HCT116 (cell line): ENCODE data around the gene ZKSCAN2. TPM values are rescaled to one million over a fixed set of nuclear protein-coding genes. Genes with fewer than 3 reads are reported as not detected.

Experiments used
- ATAC-seq: fragments of 200-7000 bp; cut with Tn5 transposase; 2 replicates; pipeline ENCODE4 v1.9.1; 2020; ENCODE audit warnings: mild to moderate bottlenecking, moderate library complexity
- BruUV-seq: library from RNA; stranded (reverse); fragments of 400-500 nt; replicated peaks from 2 replicates; lab custom pipeline; 2021; lab: Mats Ljungman, UMichigan
- CTCF ChIA-PET: fragments of 300-600 bp; sonication (Branson Sonifier 250); formaldehyde crosslinking; loops from one replicate; lab custom pipeline; 2021; ENCODE audit warnings: antibody characterized with exemption; lab: Charles Lee
- POLR2A ChIA-PET: fragments of 300-600, 350-600 bp; sonication (Branson Sonifier 250); formaldehyde crosslinking; loops from one replicate; lab custom pipeline; 2021; ENCODE audit warnings: antibody characterized with exemption; lab: Charles Lee
- RAD21 ChIA-PET, 2 experiments: fragments of 300-600 bp; sonication (Branson Sonifier 250); formaldehyde crosslinking; loops; one replicate each; lab custom pipeline; 2023; ENCODE audit warnings: low total read pairs in 2 of 2; ENCODE audit not compliant: uncharacterized antibody in 2 of 2, unreplicated experiment in 2 of 2, low non-redundant PET in 1 of 2; lab: Charles Lee
- DNase-seq: peaks from one replicate; pipeline ENCODE4 v3.0.0-alpha.2; 2010; ENCODE audit warnings: low read depth, low spot score
- H2AFZ ChIP-seq: fragments of 200-600 bp; shearing (Covaris generic), sonication (generic); 2 replicates; pipeline ENCODE4 v1.6.1; 2017; ENCODE audit warnings: low read depth, mixed run types, mixed read lengths, antibody characterized with exemption, low read length; ENCODE audit not compliant: poor library complexity, severe bottlenecking
- H3K27ac ChIP-seq: 2 replicates; pipeline ENCODE4 v1.5.1; 2012; ENCODE audit warnings: low read depth, low read length
- H3K27me3 ChIP-seq: fragments of 200-600 bp; sonication (generic); 2 replicates; pipeline ENCODE4 v1.6.1; 2016; ENCODE audit warnings: mixed run types, low read length, mixed read lengths; ENCODE audit not compliant: insufficient read depth
- H3K36me3 ChIP-seq, 2 experiments: fragments of 200-500 bp in 1 of 2; fragments of 200-600 bp in 1 of 2; sonication (Bioruptor generic) in 1 of 2; sonication (generic) in 1 of 2; 2 replicates each; pipeline versions ENCODE4 v1.5.1 to v1.6.1; 2014 to 2016; ENCODE audit warnings: low read length in 2 of 2, inconsistent platforms in 1 of 2, mixed read lengths in 1 of 2, mixed run types in 1 of 2; ENCODE audit not compliant: insufficient read depth in 2 of 2, control insufficient read depth in 1 of 2
- H3K4me1 ChIP-seq, 2 experiments: fragments of 200-600 bp in 1 of 2; sonication (generic) in 1 of 2; 2 replicates each; pipeline versions ENCODE4 v1.5.1 to v1.6.1; 2012 to 2017; ENCODE audit warnings: low read length in 2 of 2, inconsistent platforms in 1 of 2, mild to moderate bottlenecking in 1 of 2, mixed read lengths in 1 of 2, mixed run types in 1 of 2, moderate library complexity in 1 of 2; ENCODE audit not compliant: insufficient read depth in 2 of 2, control insufficient read depth in 1 of 2
- H3K4me2 ChIP-seq: fragments of 200-600 bp; sonication (generic); 2 replicates; pipeline ENCODE4 v1.6.1; 2017; ENCODE audit warnings: mixed run types, low read length, mixed read lengths
- H3K4me3 ChIP-seq, 2 experiments: fragments of 200-600 bp in 1 of 2; sonication (generic) in 1 of 2; replicated peaks in 1 of 2; 2 replicates each; pipeline ENCODE4 v1.5.1; 2011 to 2016; ENCODE audit warnings: low read length in 2 of 2, control low read depth in 1 of 2, low read depth in 1 of 2, mild to moderate bottlenecking in 1 of 2, mixed read lengths in 1 of 2, mixed run types in 1 of 2
- H3K79me2 ChIP-seq: fragments of 200-600 bp; sonication (generic); 2 replicates; pipeline ENCODE4 v1.6.1; 2017; ENCODE audit warnings: mild to moderate bottlenecking, mixed run types, low read length, moderate library complexity, mixed read lengths; ENCODE audit not compliant: insufficient read depth
- H3K9ac ChIP-seq: fragments of 200-600 bp; sonication (generic); 2 replicates; pipeline ENCODE4 v1.6.1; 2016; ENCODE audit warnings: low read length, mixed read lengths
- H3K9me2 ChIP-seq: fragments of 200-600 bp; sonication (generic), shearing (Covaris generic); 2 replicates; pipeline ENCODE4 v1.6.1; 2017; ENCODE audit warnings: mixed run types, mild to moderate bottlenecking, moderate library complexity; ENCODE audit not compliant: insufficient read depth
- H3K9me3 ChIP-seq, 2 experiments: fragments of 200-500 bp in 1 of 2; fragments of 200-600 bp in 1 of 2; sonication (Bioruptor generic) in 1 of 2; sonication (generic) in 1 of 2; 2 replicates each; pipeline ENCODE4 v1.6.1; 2014 to 2017; ENCODE audit warnings: low read length in 2 of 2, mixed read lengths in 2 of 2, inconsistent platforms in 1 of 2, low read depth in 1 of 2, mild to moderate bottlenecking in 1 of 2, mixed run types in 1 of 2, moderate library complexity in 1 of 2; ENCODE audit not compliant: control insufficient read depth in 1 of 2, insufficient read depth in 1 of 2
- H4K20me1 ChIP-seq: fragments of 200-600 bp; sonication (generic), shearing (Covaris generic); 2 replicates; pipeline ENCODE4 v1.6.1; 2017; ENCODE audit warnings: mixed run types, mild to moderate bottlenecking, moderate library complexity; ENCODE audit not compliant: insufficient read depth
- CEBPB ChIP-seq: IDR thresholded peaks from 2 replicates; pipeline ENCODE4 v1.6.1; 2012; ENCODE audit warnings: low read depth
- EGR1 ChIP-seq: IDR thresholded peaks from 2 replicates; pipeline ENCODE4 v1.6.1; 2012; ENCODE audit warnings: low read depth
- EZH2 ChIP-seq: fragments of 200-600 bp; sonication (generic); IDR thresholded peaks from 2 replicates; pipeline ENCODE4 v1.6.1; 2017; ENCODE audit warnings: antibody characterized with exemption, mixed run types
- FOSL1 ChIP-seq: IDR thresholded peaks from 2 replicates; pipeline ENCODE4 v1.6.1; 2012; ENCODE audit warnings: low read depth
- JUND ChIP-seq: IDR thresholded peaks from 2 replicates; pipeline ENCODE4 v1.6.1; 2012
- POLR2AphosphoS5 ChIP-seq: IDR thresholded peaks from 2 replicates; pipeline ENCODE4 v1.6.1; 2011; ENCODE audit warnings: mild to moderate bottlenecking, low read depth, low read length, moderate library complexity
- RAD21 ChIP-seq: IDR thresholded peaks from 2 replicates; pipeline ENCODE4 v1.6.1; 2012; ENCODE audit warnings: low read depth, mild to moderate bottlenecking
- SIN3A ChIP-seq: IDR thresholded peaks from 2 replicates; pipeline ENCODE4 v1.6.1; 2012; ENCODE audit warnings: low read depth
- SP1 ChIP-seq: IDR thresholded peaks from 2 replicates; pipeline ENCODE4 v1.6.1; 2012; ENCODE audit warnings: low read depth
- SRF ChIP-seq: IDR thresholded peaks from 2 replicates; pipeline ENCODE4 v1.6.1; 2012; ENCODE audit warnings: low read depth
- TCF7L2 ChIP-seq: IDR thresholded peaks from 2 replicates; pipeline ENCODE4 v1.7.0; 2011; ENCODE audit warnings: borderline replicate concordance, inconsistent platforms; ENCODE audit not compliant: insufficient read depth, insufficient read length; ENCODE audit errors: extremely low read depth
- YY1 ChIP-seq: IDR thresholded peaks from 2 replicates; pipeline ENCODE4 v1.6.1; 2011; ENCODE audit warnings: low read length, low read depth, moderate library complexity, mild to moderate bottlenecking; ENCODE audit not compliant: insufficient replicate concordance; ENCODE audit errors: extremely low read depth
- intact Hi-C: fragments of 100-400 bp; cut with micrococcal nuclease; formaldehyde crosslinking; loops from 2 replicates; pipeline ENCODE4 v1.10.0; 2022
- total RNA-seq: library from RNA; stranded (reverse); gene quantifications from one replicate; pipeline ENCODE4 v1.2.1, GENCODE V29; 2021; ENCODE audit not compliant: unreplicated experiment
- TF ChIP-seq, protein P1 (sequence below): IDR thresholded peaks from 2 replicates; pipeline ENCODE4 v1.6.1; 2012
- TF ChIP-seq, protein P2 (sequence below): IDR thresholded peaks from 2 replicates; pipeline ENCODE4 v1.6.1; 2011; ENCODE audit warnings: mild to moderate bottlenecking, low read length, moderate library complexity; ENCODE audit not compliant: insufficient replicate concordance; ENCODE audit errors: extremely low read depth
- TF ChIP-seq, protein P3 (sequence below), 3 experiments: fragments of 200-600 bp in 1 of 3; sonication (generic) in 1 of 3; IDR thresholded peaks in 2 of 3; conservative IDR thresholded peaks in 1 of 3; 2 replicates each; pipeline ENCODE4 v1.5.1; 2012 to 2017; ENCODE audit warnings: low read depth in 2 of 3, low read length in 2 of 3, antibody characterized with exemption in 1 of 3, borderline replicate concordance in 1 of 3, control low read depth in 1 of 3, mild to moderate bottlenecking in 1 of 3, mixed read lengths in 1 of 3, mixed run types in 1 of 3, moderate library complexity in 1 of 3; ENCODE audit not compliant: insufficient read depth in 1 of 3
- TF ChIP-seq, protein P4 (sequence below): IDR thresholded peaks from 2 replicates; pipeline ENCODE4 v1.6.1; 2012; ENCODE audit warnings: low read depth

The ZKSCAN2 gene
- total RNA-seq, 1 experiment from 2014 or later, result 12.3 TPM

DNA sequence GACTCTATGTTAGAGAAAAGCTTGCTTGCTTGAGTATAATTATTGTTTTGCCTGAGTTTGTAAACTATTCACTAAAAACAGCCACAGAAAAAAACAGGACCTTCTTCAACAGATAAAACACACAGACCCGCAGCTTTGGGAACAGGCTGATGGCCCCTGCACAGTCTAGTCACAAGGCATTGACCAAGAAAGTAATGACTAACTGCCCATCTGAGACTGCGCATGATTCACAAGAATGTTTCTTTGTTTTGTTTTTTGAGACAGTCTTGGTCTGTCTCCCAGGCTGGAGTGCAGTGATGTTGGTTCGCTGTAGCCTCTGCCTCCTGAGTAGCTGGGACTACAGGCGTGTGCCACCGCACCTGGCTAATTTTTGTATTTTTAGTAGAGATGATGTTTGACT, 2.8 kb upstream of the ZKSCAN2 start:
- ChIA-PET CTCF (no interaction called here), POLR2A (no interaction called here)
- DNase-seq, result no peak

More for the DNA sequence above, 2.8 kb upstream of the ZKSCAN2 start:
- TF ChIP-seq SP1 (no peak), EGR1 (no peak), TCF7L2 (no peak), EZH2 (no peak), JUND (no peak), YY1 (no peak), FOSL1 (no peak), RAD21 (no peak), SRF (no peak), POLR2AphosphoS5 (no peak), CEBPB (no peak), SIN3A (no peak)
- TF ChIP-seq, protein P1, sequence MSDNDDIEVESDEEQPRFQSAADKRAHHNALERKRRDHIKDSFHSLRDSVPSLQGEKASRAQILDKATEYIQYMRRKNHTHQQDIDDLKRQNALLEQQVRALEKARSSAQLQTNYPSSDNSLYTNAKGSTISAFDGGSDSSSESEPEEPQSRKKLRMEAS, result no peak
- TF ChIP-seq, protein P2, sequence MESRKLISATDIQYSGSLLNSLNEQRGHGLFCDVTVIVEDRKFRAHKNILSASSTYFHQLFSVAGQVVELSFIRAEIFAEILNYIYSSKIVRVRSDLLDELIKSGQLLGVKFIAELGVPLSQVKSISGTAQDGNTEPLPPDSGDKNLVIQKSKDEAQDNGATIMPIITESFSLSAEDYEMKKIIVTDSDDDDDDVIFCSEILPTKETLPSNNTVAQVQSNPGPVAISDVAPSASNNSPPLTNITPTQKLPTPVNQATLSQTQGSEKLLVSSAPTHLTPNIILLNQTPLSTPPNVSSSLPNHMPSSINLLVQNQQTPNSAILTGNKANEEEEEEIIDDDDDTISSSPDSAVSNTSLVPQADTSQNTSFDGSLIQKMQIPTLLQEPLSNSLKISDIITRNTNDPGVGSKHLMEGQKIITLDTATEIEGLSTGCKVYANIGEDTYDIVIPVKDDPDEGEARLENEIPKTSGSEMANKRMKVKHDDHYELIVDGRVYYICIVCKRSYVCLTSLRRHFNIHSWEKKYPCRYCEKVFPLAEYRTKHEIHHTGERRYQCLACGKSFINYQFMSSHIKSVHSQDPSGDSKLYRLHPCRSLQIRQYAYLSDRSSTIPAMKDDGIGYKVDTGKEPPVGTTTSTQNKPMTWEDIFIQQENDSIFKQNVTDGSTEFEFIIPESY, result no peak
- TF ChIP-seq, protein P3, sequence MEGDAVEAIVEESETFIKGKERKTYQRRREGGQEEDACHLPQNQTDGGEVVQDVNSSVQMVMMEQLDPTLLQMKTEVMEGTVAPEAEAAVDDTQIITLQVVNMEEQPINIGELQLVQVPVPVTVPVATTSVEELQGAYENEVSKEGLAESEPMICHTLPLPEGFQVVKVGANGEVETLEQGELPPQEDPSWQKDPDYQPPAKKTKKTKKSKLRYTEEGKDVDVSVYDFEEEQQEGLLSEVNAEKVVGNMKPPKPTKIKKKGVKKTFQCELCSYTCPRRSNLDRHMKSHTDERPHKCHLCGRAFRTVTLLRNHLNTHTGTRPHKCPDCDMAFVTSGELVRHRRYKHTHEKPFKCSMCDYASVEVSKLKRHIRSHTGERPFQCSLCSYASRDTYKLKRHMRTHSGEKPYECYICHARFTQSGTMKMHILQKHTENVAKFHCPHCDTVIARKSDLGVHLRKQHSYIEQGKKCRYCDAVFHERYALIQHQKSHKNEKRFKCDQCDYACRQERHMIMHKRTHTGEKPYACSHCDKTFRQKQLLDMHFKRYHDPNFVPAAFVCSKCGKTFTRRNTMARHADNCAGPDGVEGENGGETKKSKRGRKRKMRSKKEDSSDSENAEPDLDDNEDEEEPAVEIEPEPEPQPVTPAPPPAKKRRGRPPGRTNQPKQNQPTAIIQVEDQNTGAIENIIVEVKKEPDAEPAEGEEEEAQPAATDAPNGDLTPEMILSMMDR (IDR thresholded peaks at IDR 0.05 in 2 of 3, conservative IDR thresholded peaks at IDR 0.05 in 1 of 3; ENCODE audit: borderline replicate concordance in 1 of 3, insufficient read depth in 1 of 3, low read depth in 2 of 3, low read length in 2 of 3), result no peak
- TF ChIP-seq, protein P4, sequence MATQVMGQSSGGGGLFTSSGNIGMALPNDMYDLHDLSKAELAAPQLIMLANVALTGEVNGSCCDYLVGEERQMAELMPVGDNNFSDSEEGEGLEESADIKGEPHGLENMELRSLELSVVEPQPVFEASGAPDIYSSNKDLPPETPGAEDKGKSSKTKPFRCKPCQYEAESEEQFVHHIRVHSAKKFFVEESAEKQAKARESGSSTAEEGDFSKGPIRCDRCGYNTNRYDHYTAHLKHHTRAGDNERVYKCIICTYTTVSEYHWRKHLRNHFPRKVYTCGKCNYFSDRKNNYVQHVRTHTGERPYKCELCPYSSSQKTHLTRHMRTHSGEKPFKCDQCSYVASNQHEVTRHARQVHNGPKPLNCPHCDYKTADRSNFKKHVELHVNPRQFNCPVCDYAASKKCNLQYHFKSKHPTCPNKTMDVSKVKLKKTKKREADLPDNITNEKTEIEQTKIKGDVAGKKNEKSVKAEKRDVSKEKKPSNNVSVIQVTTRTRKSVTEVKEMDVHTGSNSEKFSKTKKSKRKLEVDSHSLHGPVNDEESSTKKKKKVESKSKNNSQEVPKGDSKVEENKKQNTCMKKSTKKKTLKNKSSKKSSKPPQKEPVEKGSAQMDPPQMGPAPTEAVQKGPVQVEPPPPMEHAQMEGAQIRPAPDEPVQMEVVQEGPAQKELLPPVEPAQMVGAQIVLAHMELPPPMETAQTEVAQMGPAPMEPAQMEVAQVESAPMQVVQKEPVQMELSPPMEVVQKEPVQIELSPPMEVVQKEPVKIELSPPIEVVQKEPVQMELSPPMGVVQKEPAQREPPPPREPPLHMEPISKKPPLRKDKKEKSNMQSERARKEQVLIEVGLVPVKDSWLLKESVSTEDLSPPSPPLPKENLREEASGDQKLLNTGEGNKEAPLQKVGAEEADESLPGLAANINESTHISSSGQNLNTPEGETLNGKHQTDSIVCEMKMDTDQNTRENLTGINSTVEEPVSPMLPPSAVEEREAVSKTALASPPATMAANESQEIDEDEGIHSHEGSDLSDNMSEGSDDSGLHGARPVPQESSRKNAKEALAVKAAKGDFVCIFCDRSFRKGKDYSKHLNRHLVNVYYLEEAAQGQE, result no peak
- no peak overlapping the region for H3K4me2 ChIP-seq
- no TSS peak for BruUV-seq
- H3K4me1 ChIP-seq, result peaks cover 11 to 25% of the 10 kb centered on the region in 2 experiments; a peak in 3 of 4 replicates
- no peaks in the 10 kb centered on the region for H3K27me3 ChIP-seq
- ATAC-seq, result no peak
- H4K20me1 ChIP-seq, result peaks cover 3% of the 10 kb centered on the region; the same call in 1 of the 2 replicates
- H3K9me3 ChIP-seq, result no peaks in the 10 kb centered on the region
- H3K9me2 ChIP-seq, result no peaks in the 10 kb centered on the region
- no peak overlapping the region for H3K4me3 ChIP-seq
- peaks cover 0 to 4% of the 10 kb centered on the region in 2 experiments; a peak in 3 of 4 replicates for H3K36me3 ChIP-seq
- H3K79me2 ChIP-seq, result peaks cover 63% of the 10 kb centered on the region
- intact Hi-C loops, result no loop called here
- H3K27ac ChIP-seq, result no peak overlapping the region
- no peak overlapping the region for H3K9ac ChIP-seq
- H2AFZ ChIP-seq, result no peak overlapping the region
- RAD21 ChIA-PET, result no interaction called here
